HG03045 (cell line): ENCODE measurements around the gene KCTD5.

Source experiments
- ATAC-seq: cut with Tn5 transposase; IDR thresholded peaks from one replicate; pipeline ENCODE4 v1.9.1; 2021; ENCODE audit warnings: mild to moderate bottlenecking, moderate library complexity; ENCODE audit not compliant: unreplicated experiment

Gene KCTD5

GRCh38 chr16:2708955-2709587 is 26.7 kb downstream of the KCTD5 start:
- ATAC-seq: no peak

GRCh38 chr16:2709588-2709984 is 27.3 kb downstream of the KCTD5 start:
- no peak for ATAC-seq

DNA sequence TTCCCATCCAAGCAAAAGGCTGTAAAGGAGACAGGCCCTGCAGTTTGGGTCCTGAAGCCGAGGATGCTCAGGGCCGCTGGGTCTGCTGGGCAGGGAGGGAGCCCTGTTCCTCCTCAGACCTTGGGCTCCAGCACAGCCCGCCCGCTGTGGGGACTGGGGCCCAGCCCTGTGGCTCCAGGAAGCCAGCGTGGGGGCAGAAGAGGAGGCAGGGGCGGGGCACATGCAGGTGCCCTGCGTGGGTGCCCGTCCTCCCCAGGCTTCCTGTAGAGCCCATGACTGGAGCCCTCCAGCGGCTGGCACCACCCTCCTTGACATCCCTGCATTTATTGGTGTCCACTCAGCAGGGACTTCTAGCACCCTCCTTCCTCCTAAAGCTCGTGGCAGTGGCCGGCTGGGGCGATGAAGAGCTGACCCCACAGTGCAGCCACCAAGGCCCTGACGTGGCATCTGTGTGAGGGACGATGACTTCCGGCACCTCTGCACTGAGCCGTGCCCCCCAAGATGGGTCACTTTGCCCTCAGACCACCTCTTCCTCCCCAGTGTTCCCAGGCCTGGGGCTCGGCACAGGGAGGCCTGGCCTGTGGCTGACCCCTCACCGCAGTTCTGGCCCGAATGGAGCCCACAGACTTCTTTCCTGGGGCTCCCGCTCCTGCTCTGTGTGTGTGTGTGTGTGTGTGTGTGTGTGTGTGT is 27.8 kb downstream of the KCTD5 start:
- ATAC-seq: no peak

- no peak for ATAC-seq
Observed at GRCh38 chr16:2710711-2711231, 28.4 kb downstream of the KCTD5 start.

GRCh38 chr16:2711370-2712062 is 29.2 kb downstream of the KCTD5 start:
- ATAC-seq: no peak

- no peak for ATAC-seq
Observed at GRCh38 chr16:2712063-2712441, 29.7 kb downstream of the KCTD5 start.

- ATAC-seq: no peak
Observed at GRCh38 chr16:2712546-2712945, 30.2 kb downstream of the KCTD5 start.

DNA sequence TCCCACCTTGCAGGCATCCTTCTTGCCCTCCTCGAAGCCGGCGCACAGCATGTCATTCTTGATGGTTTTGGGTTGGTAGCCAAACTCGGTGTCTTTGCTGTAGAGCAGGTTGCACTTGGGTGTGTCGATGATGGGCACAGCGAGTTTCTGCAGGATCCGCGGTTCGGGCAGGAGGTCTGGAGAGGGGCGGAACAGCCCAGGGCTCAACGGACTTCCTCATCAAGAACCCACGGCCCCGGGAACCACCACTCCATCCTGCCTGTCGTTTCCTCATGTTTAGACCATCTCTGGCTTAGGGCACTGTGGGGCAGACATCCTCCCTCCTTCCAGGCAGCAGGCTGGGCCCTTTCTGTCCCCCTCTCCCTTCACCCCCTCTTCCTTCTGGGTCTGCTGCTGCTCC is 31.2 kb downstream of the KCTD5 start:
- no peak for ATAC-seq

GRCh38 chr16:2713985-2714774 is 31.9 kb downstream of the KCTD5 start:
- no peak for ATAC-seq

DNA sequence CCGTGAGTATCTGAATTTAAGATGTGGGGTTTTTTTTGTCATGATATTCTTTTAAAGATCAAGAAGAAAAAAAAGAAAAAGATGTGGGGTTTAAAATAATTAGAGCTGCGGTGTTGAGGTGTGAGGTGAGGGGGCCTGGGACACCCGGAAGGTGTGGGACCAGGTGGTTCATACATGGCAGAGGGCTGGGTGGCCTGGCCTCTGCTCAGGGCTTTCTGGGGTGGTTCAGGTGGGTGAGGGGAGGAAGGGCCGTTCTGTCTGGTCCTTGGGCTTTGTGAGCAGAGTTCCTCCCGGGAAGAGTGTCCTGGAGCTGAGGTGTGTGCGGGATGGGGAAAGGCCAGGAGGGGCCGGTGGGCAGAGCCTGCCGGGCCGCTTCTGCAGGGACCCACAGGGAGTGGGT is 32.7 kb downstream of the KCTD5 start:
- no peak for ATAC-seq

DNA sequence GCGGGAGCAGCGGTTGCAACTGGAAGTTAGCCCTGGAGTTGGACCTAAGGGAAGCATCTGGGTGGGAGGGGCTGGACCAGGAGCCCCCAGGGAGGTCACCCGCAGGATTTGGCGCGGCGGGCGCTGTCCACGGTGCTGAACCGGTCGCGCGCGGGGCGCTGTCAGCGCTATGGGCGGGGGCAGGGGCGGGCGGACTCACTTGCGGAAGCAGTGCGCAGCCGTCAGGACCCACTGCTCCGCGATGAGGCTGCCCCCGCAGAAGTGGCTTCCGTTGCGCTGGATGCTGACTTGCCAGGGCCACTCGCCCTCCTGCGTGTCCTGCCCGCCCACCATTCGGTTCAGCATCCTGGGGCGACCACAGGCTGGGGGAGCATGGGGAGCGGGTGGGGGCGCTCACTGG is 33.2 kb downstream of the KCTD5 start:
- ATAC-seq: no peak

GRCh38 chr16:2715966-2716885 is 33.9 kb downstream of the KCTD5 start:
- no peak for ATAC-seq

- no peak for ATAC-seq
Observed at GRCh38 chr16:2716948-2717347, 34.6 kb downstream of the KCTD5 start.

GRCh38 chr16:2717383-2718263 is 35.3 kb downstream of the KCTD5 start:
- no peak for ATAC-seq

- no peak for ATAC-seq
Observed at GRCh38 chr16:2719328-2720063, 37.2 kb downstream of the KCTD5 start.

- ATAC-seq: no peak
Observed at GRCh38 chr16:2720064-2720457, 37.7 kb downstream of the KCTD5 start, which contains the start of gene PRSS27. PRSS27 (minus strand) TSS chr16:2720224; CDS start chr16:2720160, 64 bp downstream.

GRCh38 chr16:2720719-2721633 is 38.7 kb downstream of the KCTD5 start:
- ATAC-seq: peak; percentile 82
